Erythroblast (primary cell): Measurements from ENCODE around the gene FAM163A.

Experiments used
- DNase-seq, 2 experiments: peaks; one replicate each; lab custom pipeline; 2025; lab: John Stamatoyannopoulos, UW
- GATA1 ChIP-seq: IDR thresholded peaks from 2 replicates; pipeline ENCODE4 v1.6.1; 2011; ENCODE audit warnings: low read depth, mild to moderate bottlenecking, control low read depth, low read length, moderate library complexity
- POLR2A ChIP-seq: IDR thresholded peaks from 2 replicates; pipeline ENCODE4 v1.6.1; 2011; ENCODE audit warnings: mild to moderate bottlenecking, low read length

FAM163A gene

DNA sequence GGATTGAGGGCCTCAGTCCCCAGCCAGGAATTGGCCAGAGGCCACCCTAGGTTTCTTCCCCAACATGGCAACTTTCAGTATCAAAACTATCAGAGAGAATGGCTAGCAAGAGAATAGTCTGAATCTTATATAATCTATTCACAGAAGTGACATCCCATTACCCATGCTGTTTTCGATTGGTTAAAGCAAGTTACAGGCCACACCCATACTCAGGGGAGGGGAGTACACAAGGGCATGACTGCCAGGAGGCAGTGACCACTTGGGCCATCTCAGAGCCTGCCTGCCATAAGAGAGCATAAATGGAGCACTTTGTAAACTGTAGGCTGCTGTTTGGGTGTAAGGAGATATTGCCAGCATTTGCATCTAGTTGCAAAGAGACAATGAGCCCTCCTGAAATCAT lies 65.4 kb downstream of the FAM163A start:
- DNase-seq = no peak

DNA sequence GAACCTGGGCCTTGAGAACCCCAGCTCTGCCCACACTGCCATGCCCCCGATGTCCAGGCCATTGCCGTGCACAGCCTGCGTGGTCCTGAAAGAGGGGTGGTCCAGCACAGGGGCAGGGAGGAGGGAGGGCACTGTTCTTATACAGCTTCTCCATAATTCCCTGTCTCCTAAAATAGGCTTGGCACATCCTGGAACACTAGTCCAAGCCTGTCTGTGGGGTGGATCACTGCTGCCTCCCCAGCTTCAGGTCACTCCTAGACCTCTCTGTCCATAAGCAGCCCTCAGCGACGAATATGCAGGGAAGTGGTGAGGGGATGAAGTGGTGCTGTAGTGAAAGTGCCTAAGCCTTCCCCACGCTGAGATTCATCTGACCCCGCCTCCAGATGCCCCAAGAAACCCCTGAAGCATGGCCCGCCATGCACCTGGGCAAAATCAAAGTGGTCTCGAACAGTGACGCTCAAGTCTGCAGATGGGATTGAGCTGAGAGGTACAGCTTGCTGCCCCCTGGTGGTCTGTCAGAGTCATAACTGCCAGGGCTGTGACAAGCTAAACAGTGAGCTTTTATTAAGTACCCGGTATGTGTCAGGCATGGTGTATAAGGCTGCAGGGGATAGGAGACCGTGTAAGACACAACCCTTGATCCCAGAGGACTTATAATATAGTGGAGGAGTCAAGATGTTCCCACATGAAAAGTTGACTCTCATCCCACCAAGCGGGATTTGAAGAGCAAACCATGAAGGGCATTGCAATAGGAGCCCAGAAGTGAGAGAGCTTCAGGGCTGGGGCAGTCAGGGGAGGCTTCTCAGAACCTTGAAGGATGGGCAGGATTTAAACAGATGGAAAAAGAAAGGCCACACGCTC lies 66.6 kb downstream of the FAM163A start:
- DNase-seq = peak; percentile 65 to 77
- no peak for TF ChIP-seq GATA1
- no peak for TF ChIP-seq POLR2A

More for the DNA sequence above, 65.4 kb downstream of the FAM163A start:
- TF ChIP-seq GATA1 (no peak), POLR2A (no peak)

DNA sequence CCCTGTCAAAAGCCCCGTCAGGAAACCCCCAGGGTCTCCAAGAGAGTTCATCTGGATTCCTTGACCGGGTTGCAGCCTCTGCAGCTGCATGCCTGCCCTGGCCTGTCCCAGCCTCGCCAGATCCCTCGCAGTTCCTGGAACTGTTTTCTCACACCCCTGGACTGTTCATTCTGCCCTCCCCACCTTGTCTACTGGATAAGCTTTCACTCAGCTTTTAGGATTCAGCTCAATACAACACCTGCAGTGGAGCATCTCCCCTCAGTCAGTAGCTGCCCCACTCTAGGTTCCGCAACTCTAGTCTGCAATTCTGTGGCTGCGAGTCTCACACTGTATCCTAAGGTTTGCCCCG lies 67.2 kb downstream of the FAM163A start:
- DNase-seq = no peak

DNA sequence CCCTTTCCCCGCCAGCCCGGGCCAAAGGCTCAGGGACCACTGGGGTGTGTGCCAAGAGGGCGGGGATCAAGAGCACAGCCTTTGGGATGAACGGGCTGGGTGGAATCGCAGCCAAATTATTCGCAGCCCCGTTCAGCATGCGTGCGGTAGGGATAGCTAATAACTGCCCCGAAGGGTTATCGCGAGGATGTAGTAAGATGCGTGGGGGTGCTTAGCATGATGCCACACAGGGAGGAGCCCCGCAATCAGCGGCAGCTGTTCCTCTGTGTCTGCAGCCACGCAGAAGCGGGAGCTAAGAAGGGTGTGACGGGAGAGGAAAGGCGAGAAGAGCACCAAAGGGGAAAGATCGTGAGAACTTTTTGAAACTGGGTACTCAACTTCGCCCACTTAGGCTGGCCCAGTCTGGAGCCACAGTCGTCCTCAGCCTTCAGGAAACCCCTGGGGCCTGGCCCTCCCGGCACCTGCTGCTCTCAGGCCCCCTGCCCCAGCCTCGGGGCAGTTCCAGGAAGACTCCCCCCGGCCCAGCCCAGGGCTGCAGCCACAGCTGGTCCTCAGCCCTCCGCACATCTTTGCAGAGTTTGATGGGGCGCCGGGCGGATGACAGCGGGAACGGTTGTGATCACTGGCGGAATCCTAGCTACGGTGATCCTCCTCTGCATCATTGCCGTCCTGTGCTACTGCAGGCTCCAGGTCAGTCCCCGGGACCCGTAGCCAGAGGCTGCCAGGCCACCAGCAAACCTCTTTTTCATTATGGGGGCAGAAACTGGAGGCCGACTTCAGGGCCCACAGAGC lies 69.6 kb downstream of the FAM163A start:
- TF ChIP-seq GATA1 (no peak), POLR2A (no peak)

More for the DNA sequence above, 67.2 kb downstream of the FAM163A start:
- TF ChIP-seq GATA1 = no peak
- TF ChIP-seq POLR2A = no peak

DNA sequence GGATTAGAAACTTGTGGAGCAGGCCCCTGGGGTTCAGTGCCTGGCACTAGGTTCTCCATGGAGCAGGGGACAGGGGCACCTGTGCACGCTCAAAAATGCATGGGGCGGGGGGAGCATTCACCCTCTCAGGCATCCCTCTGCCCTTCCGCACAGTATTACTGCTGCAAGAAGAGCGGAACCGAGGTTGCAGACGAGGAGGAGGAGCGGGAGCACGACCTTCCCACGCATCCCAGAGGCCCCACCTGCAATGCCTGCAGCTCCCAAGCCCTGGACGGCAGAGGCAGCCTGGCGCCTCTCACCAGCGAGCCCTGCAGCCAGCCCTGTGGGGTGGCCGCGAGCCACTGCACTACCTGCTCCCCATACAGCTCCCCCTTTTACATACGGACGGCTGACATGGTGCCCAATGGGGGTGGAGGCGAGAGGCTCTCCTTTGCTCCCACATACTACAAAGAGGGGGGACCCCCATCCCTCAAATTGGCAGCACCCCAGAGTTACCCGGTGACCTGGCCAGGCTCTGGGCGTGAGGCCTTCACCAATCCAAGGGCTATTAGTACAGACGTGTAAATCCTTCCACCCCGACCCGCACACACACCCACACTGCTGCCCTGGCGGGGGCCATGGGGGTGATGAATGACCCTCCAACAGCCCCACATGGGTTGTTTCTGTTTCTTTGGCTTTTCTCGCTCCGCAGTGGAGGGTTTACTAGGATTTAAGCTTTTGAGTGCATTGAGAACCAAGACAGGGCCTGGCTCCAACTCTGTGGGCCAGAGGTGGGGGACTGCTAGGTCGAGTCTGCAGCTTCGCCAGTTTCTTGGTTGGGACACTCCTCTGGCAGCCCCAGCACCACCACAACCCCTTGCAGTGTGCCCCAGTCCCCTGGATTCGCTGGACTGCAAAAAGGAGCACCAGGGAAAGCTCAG lies 70.8 kb downstream of the FAM163A start:
- no peak for DNase-seq
- TF ChIP-seq GATA1 (no peak), POLR2A (no peak)

More for the DNA sequence above, 69.6 kb downstream of the FAM163A start:
- no peak for DNase-seq

DNA sequence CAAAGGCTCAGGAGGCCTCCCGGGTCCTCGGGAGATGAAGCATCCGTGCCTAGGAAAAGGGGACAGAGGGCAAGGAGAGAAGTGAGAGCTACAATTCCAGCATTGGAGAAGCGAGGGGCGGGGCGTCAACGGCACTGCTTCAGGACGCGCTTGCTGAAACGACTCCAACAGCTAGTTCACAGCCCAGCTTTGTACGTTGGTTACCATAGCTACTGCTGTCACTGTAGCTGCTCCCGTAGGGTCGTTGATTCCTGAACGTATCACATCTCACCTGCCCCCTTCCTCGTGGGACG lies 71.4 kb downstream of the FAM163A start:
- TF ChIP-seq POLR2A = no peak
- TF ChIP-seq GATA1 = no peak
- no peak for DNase-seq

DNA sequence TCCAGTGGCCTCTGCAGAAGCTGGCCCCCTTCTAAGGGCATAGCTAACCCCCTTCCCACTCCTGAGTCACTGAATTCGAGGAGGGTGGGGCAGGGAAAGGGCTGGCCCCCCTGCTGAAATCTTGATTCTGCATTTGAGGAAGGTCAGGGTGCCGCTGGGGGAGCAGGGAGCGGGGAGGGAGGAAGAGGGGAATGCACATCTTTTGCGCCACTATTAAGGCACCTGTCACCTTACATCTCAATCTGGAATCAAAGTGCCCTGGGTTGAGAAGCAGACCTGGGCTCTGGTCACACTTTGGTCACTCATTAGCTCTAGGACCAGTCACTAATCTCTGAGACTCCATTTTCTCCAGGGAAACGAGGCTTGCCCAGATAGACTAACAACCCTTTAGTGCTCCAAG lies 72.5 kb downstream of the FAM163A start:
- no peak for TF ChIP-seq POLR2A
- no peak for TF ChIP-seq GATA1
- DNase-seq = no peak

DNA sequence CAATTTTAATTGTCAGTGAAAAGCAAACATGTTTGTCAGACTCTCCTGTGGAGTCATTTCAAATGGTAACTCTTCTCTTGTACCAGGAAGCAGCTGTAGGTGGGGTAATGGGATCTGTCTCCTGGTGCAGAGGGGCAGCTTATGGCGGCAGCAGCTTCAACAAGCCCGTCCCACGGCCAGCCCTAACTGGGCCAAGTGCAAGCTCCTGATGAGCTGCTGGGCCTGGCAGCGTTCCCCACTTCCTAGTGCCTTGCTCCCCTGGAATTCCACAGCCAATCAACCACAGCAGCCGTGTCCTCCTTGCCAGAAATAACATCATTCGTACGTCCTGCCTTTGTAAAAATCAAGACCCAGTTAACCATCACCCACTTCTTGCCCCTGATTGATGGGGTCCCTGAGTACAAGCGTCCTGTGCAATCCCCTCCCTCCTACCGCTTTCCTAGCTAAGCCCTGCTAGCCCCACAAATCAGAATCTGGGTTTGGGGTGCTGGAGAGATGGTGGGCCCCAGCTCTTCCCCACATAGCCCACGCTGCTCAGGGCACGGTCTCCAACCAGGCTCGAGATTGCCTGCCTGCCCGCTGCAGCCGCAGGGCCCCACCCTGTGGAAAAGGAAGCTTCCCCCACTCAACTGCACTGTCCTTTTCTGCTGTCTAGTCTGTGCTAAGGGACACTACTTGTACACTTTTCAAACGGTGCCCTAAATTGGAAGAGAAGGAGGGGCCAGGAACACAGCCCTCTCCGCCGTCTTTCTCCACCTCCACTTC lies 73.3 kb downstream of the FAM163A start:
- DNase-seq = no peak

DNA sequence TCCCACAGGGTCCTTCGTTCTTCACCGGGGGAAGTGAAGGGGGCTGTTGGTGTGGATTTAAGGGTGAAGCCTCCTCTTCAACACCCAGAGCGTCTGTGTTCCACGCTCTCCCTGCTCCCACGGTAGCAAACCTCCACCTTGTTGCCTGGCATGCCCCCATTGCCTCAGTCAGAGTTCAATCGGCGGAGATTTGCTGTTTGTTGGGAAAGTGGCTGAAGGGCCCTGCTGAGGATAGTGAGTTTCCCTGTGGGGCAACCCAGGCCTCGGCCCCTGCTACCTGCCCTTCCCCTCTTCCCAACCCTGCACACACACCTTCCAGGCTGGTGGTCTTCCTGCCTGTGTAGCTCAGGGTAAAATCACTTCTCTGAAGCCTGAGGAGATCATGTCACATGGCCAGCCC lies 74.0 kb downstream of the FAM163A start:
- no peak for DNase-seq
- no peak for TF ChIP-seq GATA1
- no peak for TF ChIP-seq POLR2A

More for the DNA sequence above, 73.3 kb downstream of the FAM163A start:
- no peak for TF ChIP-seq GATA1
- no peak for TF ChIP-seq POLR2A

DNA sequence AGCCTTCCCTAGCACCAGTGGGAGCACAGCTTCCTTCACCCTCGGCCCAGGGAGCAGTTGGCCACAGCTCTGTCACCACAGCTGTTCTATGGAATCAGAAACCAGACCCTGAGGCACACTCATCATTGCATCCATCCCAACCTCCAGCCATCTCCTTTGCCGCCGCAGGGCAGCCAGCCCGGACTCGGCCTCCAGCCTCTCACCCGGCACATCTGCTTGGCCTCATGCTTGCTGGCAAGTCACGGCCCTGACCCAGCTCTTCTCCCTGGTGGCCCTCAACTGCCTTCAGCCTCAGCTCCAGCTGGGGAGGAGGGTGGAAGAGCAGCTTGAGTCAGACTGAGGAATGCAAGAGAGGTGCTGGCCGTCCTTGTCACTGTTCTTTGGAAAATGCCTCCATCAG lies 74.7 kb downstream of the FAM163A start:
- DNase-seq = no peak
- TF ChIP-seq POLR2A (no peak), GATA1 (no peak)

DNA sequence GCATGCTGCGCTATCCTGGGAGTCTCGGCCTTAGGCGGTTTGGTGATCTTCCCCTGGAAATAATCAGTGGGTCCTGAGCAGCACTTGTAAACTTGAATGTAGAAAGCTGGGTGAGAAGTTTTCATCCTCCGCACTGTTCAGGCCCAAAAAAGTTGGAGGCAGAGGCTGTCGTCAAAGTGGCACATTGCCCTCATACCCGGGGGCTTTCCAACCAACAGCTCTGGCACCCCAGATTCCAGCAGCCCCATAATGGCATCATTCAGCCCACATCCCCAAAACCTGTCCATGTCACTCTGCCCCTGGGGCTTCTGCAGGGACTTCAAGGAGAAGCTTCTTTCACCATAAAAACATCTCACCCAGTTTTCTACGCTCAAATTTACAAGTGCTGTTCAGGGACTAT lies 75.2 kb downstream of the FAM163A start:
- no peak for DNase-seq
- no peak for TF ChIP-seq GATA1
- no peak for TF ChIP-seq POLR2A

DNA sequence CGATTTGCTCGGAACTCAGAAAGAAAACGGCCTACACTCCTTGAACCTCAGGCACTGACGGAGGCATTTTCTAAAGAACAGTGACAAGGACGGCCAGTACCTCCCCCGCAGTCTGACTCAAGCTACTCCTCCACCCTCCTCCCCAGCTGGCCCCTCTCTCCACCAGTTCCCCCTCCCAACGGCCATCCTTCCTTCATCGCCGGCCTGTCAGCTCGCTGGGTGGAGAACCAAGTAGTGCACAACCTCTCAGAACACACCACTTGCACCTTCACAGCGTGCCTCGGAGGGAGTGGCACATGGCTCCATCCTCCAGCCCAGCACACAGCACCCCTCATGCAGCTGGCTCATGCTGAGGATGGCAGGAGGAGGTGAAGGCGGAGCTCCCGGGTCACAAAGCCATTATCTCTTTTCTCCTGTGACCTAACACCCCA lies 75.7 kb downstream of the FAM163A start:
- TF ChIP-seq GATA1 = no peak
- TF ChIP-seq POLR2A = no peak
- DNase-seq = no peak
